ENCODE results near the gene CYB5R2.
A peak's percentile ranks its signal among the peaks of the same experiment; 100 is the strongest.

Gene CYB5R2

DNA sequence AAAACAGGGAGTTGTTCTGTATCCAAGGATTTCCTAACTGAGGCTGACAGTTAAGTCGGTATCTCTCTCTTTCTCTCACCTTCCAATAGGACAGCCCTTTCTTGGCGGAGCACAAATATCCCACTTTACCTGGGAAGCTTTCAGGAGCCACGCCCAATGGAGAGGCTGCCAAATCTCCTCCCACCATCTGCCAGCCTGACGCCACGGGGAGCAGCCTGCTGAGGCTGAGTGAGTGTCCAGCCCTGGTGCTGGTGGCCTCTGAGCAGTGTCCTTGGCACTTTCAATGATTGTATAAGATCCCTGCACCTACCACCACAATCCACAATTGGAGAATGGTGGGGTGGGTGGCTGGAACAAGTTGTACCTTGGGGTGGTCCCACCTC, 33.7 kb downstream of the CYB5R2 start:
- no peak overlapping the region for H2AK5ac ChIP-seq (ENCODE audit: low read length)
- no peaks in the 10 kb centered on the region for H3K79me1 ChIP-seq (ENCODE audit: low read length)
- no peak overlapping the region for H2BK5ac ChIP-seq (ENCODE audit: low read depth, low read length, poor library complexity)
- H3K36me3 ChIP-seq (ENCODE audit: control insufficient read depth in 1 of 2, insufficient read depth in 2 of 2, low read length in 2 of 2): peaks cover 16 to 43% of the 10 kb centered on the region in 2 experiments
- DNase-seq: no peak
- no peak overlapping the region for H3K18ac ChIP-seq (ENCODE audit: low read length)
- no peak overlapping the region for H2AFZ ChIP-seq (ENCODE audit: insufficient read depth, low read length, poor library complexity)
- no peaks in the 10 kb centered on the region for H3K79me2 ChIP-seq (ENCODE audit: control insufficient read depth, insufficient read depth, low read length, poor library complexity)
- no peaks in the 10 kb centered on the region for H3K9me3 ChIP-seq (ENCODE audit: insufficient read depth, low read depth, low read length)
- peaks cover 6 to 18% of the 10 kb centered on the region in 2 experiments for H3K4me1 ChIP-seq (ENCODE audit: control insufficient read depth in 1 of 2, insufficient read depth in 2 of 2, low read length in 2 of 2)
- no peak overlapping the region for H4K12ac ChIP-seq (ENCODE audit: low read depth, low read length)
- no peak overlapping the region for H2BK120ac ChIP-seq (ENCODE audit: insufficient read depth, low read length, poor library complexity)
- H3K4me2 ChIP-seq (ENCODE audit: low read length): no peak overlapping the region
- no peak overlapping the region for H4K8ac ChIP-seq (ENCODE audit: low read depth, low read length)
- no peak overlapping the region for H3K4me3 ChIP-seq (ENCODE audit: low read depth, low read length)
- H3K4ac ChIP-seq (ENCODE audit: low read depth, low read length): no peak overlapping the region
- H3K27me3 ChIP-seq (ENCODE audit: insufficient read depth, low read length): no peaks in the 10 kb centered on the region
- no peak overlapping the region for H3K27ac ChIP-seq (ENCODE audit: low read depth, low read length)
- no CpG with 5 or more reads among the region's 5 CpGs for whole genome bisulfite sequencing (ENCODE audit: extremely low coverage, insufficient coverage, insufficient read length)
- no peak overlapping the region for H3K23ac ChIP-seq (ENCODE audit: low read length)
- no peak overlapping the region for H2BK12ac ChIP-seq (ENCODE audit: low read length)
- H3K9ac ChIP-seq (ENCODE audit: low read length): no peak overlapping the region
- H3K14ac ChIP-seq (ENCODE audit: low read length): no peak overlapping the region
- H4K91ac ChIP-seq (ENCODE audit: low read depth, low read length): no peak overlapping the region

DNA sequence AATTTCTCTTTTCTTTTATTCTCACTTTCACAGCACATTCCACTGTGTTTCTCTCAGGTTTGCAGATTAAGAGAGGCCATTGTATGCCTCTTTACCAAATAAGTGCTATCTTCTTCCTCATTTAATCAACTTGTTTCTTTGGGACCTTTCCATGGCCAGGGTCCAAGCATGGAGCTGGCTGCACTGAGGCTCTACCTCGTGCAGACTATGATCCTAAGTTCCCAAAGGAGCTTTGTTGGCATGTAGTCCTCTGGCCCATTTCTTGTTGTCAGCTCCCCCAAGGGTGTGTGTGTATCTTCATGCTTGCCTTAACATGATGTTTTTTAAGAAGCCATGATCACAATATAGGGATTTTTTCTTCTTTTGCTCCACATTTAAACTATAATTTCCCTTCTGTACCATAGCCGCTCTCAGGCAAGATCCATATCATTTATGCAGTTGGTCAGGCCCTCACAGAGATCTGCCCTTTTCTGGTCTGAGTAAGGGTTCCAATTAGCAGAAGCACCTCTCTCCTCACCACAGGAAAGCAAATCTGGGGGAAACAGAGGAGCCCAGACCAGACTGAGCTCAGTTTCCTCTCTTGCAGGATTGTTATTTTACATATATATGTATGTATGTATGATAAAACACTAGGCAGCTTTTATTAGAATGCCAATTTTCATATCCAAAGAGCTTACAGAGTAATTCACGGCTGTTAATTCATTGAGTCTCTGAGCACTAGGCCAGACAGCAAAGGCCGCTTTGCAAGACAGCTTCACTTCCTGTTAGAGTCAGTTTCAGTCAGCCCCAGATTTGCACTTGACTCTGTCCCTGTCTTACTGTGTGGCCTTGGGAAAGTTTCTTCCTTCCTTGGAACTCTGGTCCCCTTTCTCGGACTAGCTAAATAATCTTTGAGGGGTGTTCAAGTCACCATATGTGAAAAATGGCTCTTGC, 34.3 kb downstream of the CYB5R2 start:
- Histone ChIP-seq H2AK5ac (ENCODE audit: low read length) (no peak overlapping the region), H3K18ac (ENCODE audit: low read length) (no peak overlapping the region), H3K23ac (ENCODE audit: low read length) (no peak overlapping the region), H3K36me3 (ENCODE audit: control insufficient read depth in 1 of 2, insufficient read depth in 2 of 2, low read length in 2 of 2) (peaks cover 17 to 44% of the 10 kb centered on the region in 2 experiments), H4K91ac (ENCODE audit: low read depth, low read length) (no peak overlapping the region), H3K4me3 (ENCODE audit: low read depth, low read length) (no peak overlapping the region), H4K8ac (ENCODE audit: low read depth, low read length) (no peak overlapping the region), H3K27me3 (ENCODE audit: insufficient read depth, low read length) (no peaks in the 10 kb centered on the region), H2BK5ac (ENCODE audit: low read depth, low read length, poor library complexity) (no peak overlapping the region), H3K79me1 (ENCODE audit: low read length) (no peaks in the 10 kb centered on the region), H3K27ac (ENCODE audit: low read depth, low read length) (no peak overlapping the region), H3K14ac (ENCODE audit: low read length) (no peak overlapping the region), H3K4me2 (ENCODE audit: low read length) (no peak overlapping the region), H3K79me2 (ENCODE audit: control insufficient read depth, insufficient read depth, low read length, poor library complexity) (no peaks in the 10 kb centered on the region), H3K9ac (ENCODE audit: low read length) (no peak overlapping the region), H2BK12ac (ENCODE audit: low read length) (no peak overlapping the region), H4K12ac (ENCODE audit: low read depth, low read length) (no peak overlapping the region), H2AFZ (ENCODE audit: insufficient read depth, low read length, poor library complexity) (no peak overlapping the region), H3K9me3 (ENCODE audit: insufficient read depth, low read depth, low read length) (no peaks in the 10 kb centered on the region), H3K4ac (ENCODE audit: low read depth, low read length) (no peak overlapping the region), H2BK120ac (ENCODE audit: insufficient read depth, low read length, poor library complexity) (no peak overlapping the region), H3K4me1 (ENCODE audit: control insufficient read depth in 1 of 2, insufficient read depth in 2 of 2, low read length in 2 of 2) (peaks cover 6 to 18% of the 10 kb centered on the region in 2 experiments)
- WGBS (ENCODE audit: extremely low coverage, insufficient coverage, insufficient read length): no CpG with 5 or more reads among the region's 5 CpGs
- no peak for DNase-seq

DNA sequence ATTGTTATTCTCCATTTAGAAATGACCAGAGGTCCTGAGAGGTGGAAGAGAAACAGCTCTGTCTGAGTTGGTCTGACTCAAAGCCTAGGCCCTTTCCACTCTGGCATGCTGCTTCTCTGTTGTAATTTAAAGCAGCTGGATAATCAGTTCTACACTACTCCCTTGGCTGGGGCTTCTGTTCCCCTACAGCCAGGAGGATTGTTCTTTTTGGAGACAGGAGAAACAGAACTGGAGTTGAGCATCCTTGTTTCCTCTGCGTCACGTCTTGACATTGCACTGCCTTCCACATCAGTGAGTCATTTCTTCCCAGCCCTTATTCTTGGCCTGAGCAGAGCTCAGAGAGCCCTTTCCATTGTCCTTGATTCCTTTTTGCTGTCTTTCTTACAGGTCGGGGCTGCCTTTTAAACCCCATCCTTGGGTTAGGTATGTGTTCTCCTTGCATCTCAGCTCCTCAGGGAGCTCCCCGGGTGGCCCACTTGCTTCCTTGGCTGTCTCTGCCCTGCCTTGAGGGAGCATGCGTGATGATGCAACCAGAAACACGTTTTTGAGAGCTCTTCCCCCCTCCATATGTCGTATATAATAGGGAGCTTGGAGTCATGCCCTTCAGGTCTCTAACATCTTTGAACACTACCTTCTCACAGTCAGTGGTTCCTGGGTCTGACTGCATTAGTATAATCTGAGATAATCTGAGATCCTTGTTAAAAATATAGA, 35.7 kb downstream of the CYB5R2 start:
- peak in 1 of 2 donors; percentile 38 for DNase-seq
- H2BK5ac ChIP-seq (ENCODE audit: low read depth, low read length, poor library complexity): no peak overlapping the region
- no peak overlapping the region for H2AFZ ChIP-seq (ENCODE audit: insufficient read depth, low read length, poor library complexity)
- no peak overlapping the region for H3K14ac ChIP-seq (ENCODE audit: low read length)
- H2BK12ac ChIP-seq (ENCODE audit: low read length): no peak overlapping the region
- H3K4me3 ChIP-seq (ENCODE audit: low read depth, low read length): no peak overlapping the region
- no peaks in the 10 kb centered on the region for H3K27me3 ChIP-seq (ENCODE audit: insufficient read depth, low read length)
- no peaks in the 10 kb centered on the region for H3K79me1 ChIP-seq (ENCODE audit: low read length)
- H3K36me3 ChIP-seq (ENCODE audit: control insufficient read depth in 1 of 2, insufficient read depth in 2 of 2, low read length in 2 of 2): peaks cover 23 to 55% of the 10 kb centered on the region in 2 experiments
- no peak overlapping the region for H2BK120ac ChIP-seq (ENCODE audit: insufficient read depth, low read length, poor library complexity)
- H3K4me2 ChIP-seq (ENCODE audit: low read length): no peak overlapping the region
- H3K23ac ChIP-seq (ENCODE audit: low read length): no peak overlapping the region
- peaks cover 4 to 16% of the 10 kb centered on the region in 2 experiments for H3K4me1 ChIP-seq (ENCODE audit: control insufficient read depth in 1 of 2, insufficient read depth in 2 of 2, low read length in 2 of 2)
- no peak overlapping the region for H4K91ac ChIP-seq (ENCODE audit: low read depth, low read length)
- no peak overlapping the region for H2AK5ac ChIP-seq (ENCODE audit: low read length)
- no peak overlapping the region for H4K12ac ChIP-seq (ENCODE audit: low read depth, low read length)
- no peak overlapping the region for H3K18ac ChIP-seq (ENCODE audit: low read length)
- H3K27ac ChIP-seq (ENCODE audit: low read depth, low read length): no peak overlapping the region
- no peaks in the 10 kb centered on the region for H3K79me2 ChIP-seq (ENCODE audit: control insufficient read depth, insufficient read depth, low read length, poor library complexity)
- no CpG with 5 or more reads among the region's 7 CpGs for WGBS (ENCODE audit: extremely low coverage, insufficient coverage, insufficient read length)
- H3K9ac ChIP-seq (ENCODE audit: low read length): no peak overlapping the region
- no peak overlapping the region for H4K8ac ChIP-seq (ENCODE audit: low read depth, low read length)
- no peaks in the 10 kb centered on the region for H3K9me3 ChIP-seq (ENCODE audit: insufficient read depth, low read depth, low read length)
- H3K4ac ChIP-seq (ENCODE audit: low read depth, low read length): no peak overlapping the region

DNA sequence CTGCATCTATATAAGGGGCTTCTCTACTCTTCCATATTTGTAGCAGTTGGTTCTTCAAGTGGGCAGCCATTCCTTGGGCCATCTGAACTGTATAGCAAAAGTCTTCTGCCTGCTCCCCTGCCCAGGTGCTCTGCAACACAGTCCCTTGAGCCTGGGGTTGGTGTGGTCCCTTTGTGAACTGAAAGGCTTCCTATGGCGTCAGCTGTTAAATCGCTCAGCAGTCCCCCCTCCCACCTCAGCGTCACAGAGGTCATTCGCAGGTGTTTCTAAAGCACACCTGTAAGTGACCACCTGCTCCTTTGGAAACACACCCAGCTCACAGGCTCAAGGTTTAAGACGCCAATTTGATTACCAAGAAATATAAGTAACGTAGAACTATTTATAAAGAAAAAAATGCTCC, 37.0 kb downstream of the CYB5R2 start:
- Histone ChIP-seq H3K18ac (ENCODE audit: low read length) (no peak overlapping the region), H3K4ac (ENCODE audit: low read depth, low read length) (no peak overlapping the region), H2BK5ac (ENCODE audit: low read depth, low read length, poor library complexity) (no peak overlapping the region), H4K8ac (ENCODE audit: low read depth, low read length) (no peak overlapping the region), H2AK5ac (ENCODE audit: low read length) (no peak overlapping the region), H4K12ac (ENCODE audit: low read depth, low read length) (no peak overlapping the region), H2BK12ac (ENCODE audit: low read length) (no peak overlapping the region), H3K79me2 (ENCODE audit: control insufficient read depth, insufficient read depth, low read length, poor library complexity) (no peaks in the 10 kb centered on the region), H3K4me2 (ENCODE audit: low read length) (no peak overlapping the region), H3K27me3 (ENCODE audit: insufficient read depth, low read length) (no peaks in the 10 kb centered on the region), H3K27ac (ENCODE audit: low read depth, low read length) (no peak overlapping the region), H2BK120ac (ENCODE audit: insufficient read depth, low read length, poor library complexity) (no peak overlapping the region), H3K9me3 (ENCODE audit: insufficient read depth, low read depth, low read length) (no peaks in the 10 kb centered on the region), H3K14ac (ENCODE audit: low read length) (no peak overlapping the region), H2AFZ (ENCODE audit: insufficient read depth, low read length, poor library complexity) (no peak overlapping the region), H3K23ac (ENCODE audit: low read length) (no peak overlapping the region), H3K9ac (ENCODE audit: low read length) (no peak overlapping the region), H3K79me1 (ENCODE audit: low read length) (no peaks in the 10 kb centered on the region), H3K4me3 (ENCODE audit: low read depth, low read length) (no peak overlapping the region), H3K36me3 (ENCODE audit: control insufficient read depth in 1 of 2, insufficient read depth in 2 of 2, low read length in 2 of 2) (peaks cover 26 to 57% of the 10 kb centered on the region in 2 experiments), H3K4me1 (ENCODE audit: control insufficient read depth in 1 of 2, insufficient read depth in 2 of 2, low read length in 2 of 2) (peaks cover 0 to 10% of the 10 kb centered on the region in 2 experiments), H4K91ac (ENCODE audit: low read depth, low read length) (no peak overlapping the region)
- no peak for DNase-seq
- WGBS (ENCODE audit: extremely low coverage, insufficient coverage, insufficient read length): no CpG with 5 or more reads among the region's 6 CpGs
